NCI-H345 treated with DMSO at 0.1 percent for 48 hours (cell line): ENCODE data around the gene SMC1B.
"Not testable (repeated sequence)": the region's sequence is repeated elsewhere in the genome, so short reads cannot be mapped to it uniquely, and the experiment has no call there.

ENCODE experiments used
- DNase-seq: peaks from one replicate; lab custom pipeline; 2025; ENCODE audit not compliant: unreplicated experiment; lab: John Stamatoyannopoulos, UW

The SMC1B gene

GRCh38 chr22:45352757-45353156 lies 60.6 kb downstream of the SMC1B start:
- DNase-seq, result not testable (repeated sequence)

- no peak for DNase-seq
These were observed 61.4 kb downstream of the SMC1B start for GRCh38 chr22:45351956-45352355.

GRCh38 chr22:45349916-45350315 lies 63.5 kb downstream of the SMC1B start:
- no peak for DNase-seq

GRCh38 chr22:45344334-45344733 lies 69.1 kb downstream of the SMC1B start:
- no peak for DNase-seq

- no peak for DNase-seq
These were observed 70.3 kb downstream of the SMC1B start for GRCh38 chr22:45343143-45343542.

GRCh38 chr22:45341498-45341897 lies 71.9 kb downstream of the SMC1B start:
- DNase-seq, result no peak

GRCh38 chr22:45340323-45340722 lies 73.1 kb downstream of the SMC1B start:
- no peak for DNase-seq

- DNase-seq, result no peak
These were observed 74.6 kb downstream of the SMC1B start for GRCh38 chr22:45338795-45339194.

GRCh38 chr22:45337536-45337935 lies 75.9 kb downstream of the SMC1B start:
- no peak for DNase-seq

GRCh38 chr22:45336971-45337431 lies 76.4 kb downstream of the SMC1B start:
- no peak for DNase-seq

GRCh38 chr22:45335854-45336522 lies 77.4 kb downstream of the SMC1B start:
- no peak for DNase-seq

- no peak for DNase-seq
These were observed 78.2 kb downstream of the SMC1B start for GRCh38 chr22:45335021-45335818.

GRCh38 chr22:45334528-45334927 lies 78.9 kb downstream of the SMC1B start:
- DNase-seq, result no peak

- DNase-seq, result no peak
These were observed 79.3 kb downstream of the SMC1B start for GRCh38 chr22:45334068-45334467.

- no peak for DNase-seq
These were observed 81.4 kb downstream of the SMC1B start for GRCh38 chr22:45332001-45332400.

- no peak for DNase-seq
These were observed 81.9 kb downstream of the SMC1B start for GRCh38 chr22:45331486-45331885.

- no peak for DNase-seq
These were observed 82.9 kb downstream of the SMC1B start for GRCh38 chr22:45330548-45330947.

GRCh38 chr22:45329530-45329936 lies 83.9 kb downstream of the SMC1B start:
- no peak for DNase-seq

- no peak for DNase-seq
These were observed 84.4 kb downstream of the SMC1B start for GRCh38 chr22:45328822-45329529.

GRCh38 chr22:45328261-45328660 lies 85.1 kb downstream of the SMC1B start:
- DNase-seq, result not testable (repeated sequence)

GRCh38 chr22:45324311-45324711 lies 89.1 kb downstream of the SMC1B start:
- no peak for DNase-seq

- no peak for DNase-seq
These were observed 89.7 kb downstream of the SMC1B start for GRCh38 chr22:45323695-45324094.
